GM18951 (cell line): ENCODE data around the gene SPI1.

Experiments used
- POLR2A ChIP-seq: IDR thresholded peaks from 4 replicates; pipeline ENCODE4 v1.6.1; 2011; ENCODE audit warnings: mild to moderate bottlenecking; ENCODE audit not compliant: insufficient read length, insufficient read depth; ENCODE audit errors: extremely low read depth
- in situ Hi-C: fragments of 300-500 bp; cut with MboI; formaldehyde crosslinking; loops from one replicate; pipeline ENCODE4 v1.12.0; 2022; ENCODE audit warnings: low sequenced_read_pairs, mixed read lengths, inconsistent platforms; ENCODE audit not compliant: unreplicated experiment

SPI1 gene

DNA sequence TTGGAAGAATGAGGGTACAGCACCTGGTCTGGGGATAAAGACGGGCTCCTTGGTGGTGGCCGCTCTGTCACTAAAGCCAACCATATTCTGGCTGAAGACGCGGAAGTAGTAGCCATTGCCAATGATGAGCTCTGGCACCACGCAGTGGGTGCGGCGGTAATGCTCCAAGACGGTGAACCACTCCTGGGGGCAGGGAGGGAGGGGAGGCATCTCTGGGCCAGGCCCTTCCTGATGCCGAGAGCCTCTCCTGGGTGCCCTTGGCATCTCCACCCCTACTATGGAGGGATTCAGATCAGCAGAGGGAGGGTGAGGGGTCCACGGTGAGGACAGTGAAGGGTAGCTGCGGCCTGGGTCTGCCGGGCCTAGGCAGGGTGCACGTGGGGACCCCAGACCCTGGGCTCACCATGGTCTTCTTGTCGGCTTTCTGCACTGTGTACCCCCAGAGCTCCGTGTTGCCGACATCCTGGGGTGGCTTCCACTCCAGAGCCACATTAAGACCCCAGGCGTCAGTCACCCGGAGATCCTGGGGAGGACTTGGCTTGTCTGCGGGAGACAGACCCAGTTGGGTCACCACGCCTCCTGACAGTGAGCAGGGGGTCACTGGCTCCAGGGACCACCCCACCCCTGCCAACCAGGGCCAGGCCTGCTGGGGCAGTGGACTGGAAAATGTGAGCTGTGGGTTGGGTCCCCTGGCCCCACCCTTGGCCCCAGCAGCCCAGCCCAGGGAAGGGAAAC, 45.4 kb downstream of the SPI1 start:
- no peak for TF ChIP-seq POLR2A
- in situ Hi-C loops: no loop called here

DNA sequence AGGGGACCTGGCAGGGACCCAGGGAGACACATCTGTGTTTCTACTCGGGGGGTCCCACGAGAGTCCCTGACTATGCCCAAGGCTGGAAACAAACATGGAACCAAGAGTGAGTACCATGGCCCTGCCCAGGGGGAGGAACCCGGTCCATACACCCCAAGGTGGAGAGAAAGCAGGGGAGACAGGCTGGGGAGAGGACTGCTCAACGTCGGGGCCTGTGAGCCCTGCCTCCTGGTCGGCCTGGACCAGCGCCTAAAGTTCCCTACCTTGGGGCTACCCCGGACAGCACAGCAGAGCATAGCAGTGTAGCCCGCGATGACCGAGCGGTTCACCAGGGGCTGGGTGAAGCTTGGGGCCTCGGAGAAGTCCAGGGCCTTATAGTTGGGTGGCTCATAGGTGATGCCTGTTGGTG, 46.0 kb downstream of the SPI1 start:
- in situ Hi-C loops: no loop called here
- TF ChIP-seq POLR2A: no peak

DNA sequence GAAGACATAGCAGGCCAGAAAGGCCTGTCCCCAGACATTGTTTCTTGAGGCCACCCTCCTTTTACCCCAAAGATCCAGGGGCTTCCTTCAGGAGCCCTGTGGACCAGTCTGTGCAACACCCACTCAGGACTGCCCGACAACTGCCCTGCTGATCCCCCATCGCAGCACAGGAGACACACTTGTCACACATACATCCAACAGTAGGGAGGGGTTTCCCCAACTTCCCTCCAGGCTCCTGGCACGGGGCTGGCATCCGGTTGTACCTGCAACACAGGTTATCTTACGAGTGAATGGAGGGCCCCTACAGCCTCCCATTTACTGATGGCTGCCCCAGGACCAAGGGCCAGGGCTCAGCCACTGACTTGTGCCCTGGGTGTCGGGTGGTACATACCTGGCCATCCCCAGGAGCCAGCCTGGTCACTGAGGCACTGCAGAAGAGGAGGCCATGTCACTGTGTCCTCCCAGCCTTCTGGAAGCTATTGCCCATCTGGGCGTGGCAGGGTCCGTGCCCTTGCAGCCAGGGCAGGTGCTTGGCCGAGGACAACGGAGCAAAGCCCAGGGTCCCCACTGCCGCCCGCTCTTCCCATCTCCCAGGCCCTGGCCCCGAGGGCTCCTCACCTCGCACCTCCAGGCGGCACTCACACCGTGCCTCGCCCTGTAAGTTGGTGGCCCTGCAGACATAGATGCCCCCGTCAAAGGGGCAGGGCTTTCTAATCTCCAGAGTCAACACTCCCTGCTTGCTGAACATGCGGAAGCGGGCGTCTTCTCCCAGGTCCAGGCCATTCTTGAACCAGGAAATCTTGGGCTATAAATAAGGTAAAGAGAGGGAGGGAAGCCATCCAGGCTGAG, 46.7 kb downstream of the SPI1 start:
- TF ChIP-seq POLR2A: no peak
- in situ Hi-C loops: no loop called here

GRCh38 chr11:47329987-47330931, 48.1 kb downstream of the SPI1 start:
- TF ChIP-seq POLR2A: no peak
- in situ Hi-C loops: no loop called here

DNA sequence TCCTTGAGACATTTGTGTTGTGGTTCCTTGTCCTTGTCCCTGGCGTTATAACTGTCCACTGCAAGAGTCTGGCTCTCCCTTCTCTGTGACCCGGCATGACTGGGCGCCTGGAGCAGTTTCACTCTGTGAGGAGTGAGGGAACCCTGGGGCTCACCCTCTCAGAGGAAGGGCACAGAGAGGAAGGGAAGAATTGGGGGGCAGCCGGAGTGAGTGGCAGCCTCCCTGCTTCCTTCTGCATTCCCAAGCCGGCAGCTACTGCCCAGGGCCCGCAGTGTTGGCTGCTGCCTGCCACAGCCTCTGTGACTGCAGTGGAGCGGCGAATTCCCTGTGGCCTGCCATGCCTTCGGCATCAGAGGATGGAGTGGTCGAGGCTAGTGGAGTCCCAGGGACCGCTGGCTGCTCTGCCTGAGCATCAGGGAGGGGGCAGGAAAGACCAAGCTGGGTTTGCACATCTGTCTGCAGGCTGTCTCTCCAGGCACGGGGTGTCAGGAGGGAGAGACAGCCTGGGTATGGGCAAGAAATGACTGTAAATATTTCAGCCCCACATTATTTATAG, 48.8 kb downstream of the SPI1 start:
- in situ Hi-C loops: no loop called here
- no peak for TF ChIP-seq POLR2A

GRCh38 chr11:47328449-47329390, 49.6 kb downstream of the SPI1 start:
- in situ Hi-C loops: no loop called here
- TF ChIP-seq POLR2A: no peak

DNA sequence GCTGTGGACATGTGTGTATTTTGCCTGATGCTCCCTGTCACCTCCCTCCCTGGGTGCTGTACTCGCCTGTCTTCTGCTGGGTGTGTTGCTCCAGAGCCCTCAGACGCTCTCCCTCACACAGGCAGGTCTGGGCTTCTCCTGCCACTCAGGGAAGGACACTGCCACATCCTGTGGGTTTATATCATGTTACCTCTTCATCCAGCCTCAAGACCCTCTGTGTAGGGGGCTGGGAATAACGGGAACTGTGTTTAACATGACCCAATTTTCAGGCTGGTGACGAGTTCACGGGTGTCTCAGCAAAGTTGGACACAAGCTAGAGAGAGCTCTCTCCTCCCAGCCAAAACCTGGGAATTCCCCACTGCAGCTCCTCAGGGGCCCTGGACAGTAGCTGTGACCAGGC, 50.4 kb downstream of the SPI1 start:
- in situ Hi-C loops: no loop called here
- TF ChIP-seq POLR2A: no peak

DNA sequence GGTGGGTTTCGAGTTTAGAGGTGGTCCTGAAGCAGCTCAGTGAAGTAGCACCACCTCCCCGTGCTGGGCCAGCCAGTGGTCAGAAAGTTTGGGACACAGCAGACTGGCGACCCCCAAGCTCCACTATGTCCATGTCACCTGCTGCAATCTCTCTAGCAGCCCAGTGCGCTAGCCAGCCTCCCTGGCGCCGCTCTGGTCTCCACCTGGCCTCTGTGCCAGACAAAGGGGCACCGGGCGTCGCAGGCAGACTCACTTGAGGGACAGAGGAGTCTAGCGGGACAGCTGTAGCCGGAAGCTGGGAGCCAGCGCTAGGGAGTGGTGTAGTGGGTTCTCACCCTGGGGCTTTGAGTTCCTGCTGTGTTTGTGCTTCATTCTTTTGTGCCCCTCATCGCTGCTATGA, 51.3 kb downstream of the SPI1 start:
- in situ Hi-C loops: no loop called here
- no peak for TF ChIP-seq POLR2A

- TF ChIP-seq POLR2A: no peak
- in situ Hi-C loops: no loop called here
Observed at GRCh38 chr11:47326198-47326597, 52.1 kb downstream of the SPI1 start.

DNA sequence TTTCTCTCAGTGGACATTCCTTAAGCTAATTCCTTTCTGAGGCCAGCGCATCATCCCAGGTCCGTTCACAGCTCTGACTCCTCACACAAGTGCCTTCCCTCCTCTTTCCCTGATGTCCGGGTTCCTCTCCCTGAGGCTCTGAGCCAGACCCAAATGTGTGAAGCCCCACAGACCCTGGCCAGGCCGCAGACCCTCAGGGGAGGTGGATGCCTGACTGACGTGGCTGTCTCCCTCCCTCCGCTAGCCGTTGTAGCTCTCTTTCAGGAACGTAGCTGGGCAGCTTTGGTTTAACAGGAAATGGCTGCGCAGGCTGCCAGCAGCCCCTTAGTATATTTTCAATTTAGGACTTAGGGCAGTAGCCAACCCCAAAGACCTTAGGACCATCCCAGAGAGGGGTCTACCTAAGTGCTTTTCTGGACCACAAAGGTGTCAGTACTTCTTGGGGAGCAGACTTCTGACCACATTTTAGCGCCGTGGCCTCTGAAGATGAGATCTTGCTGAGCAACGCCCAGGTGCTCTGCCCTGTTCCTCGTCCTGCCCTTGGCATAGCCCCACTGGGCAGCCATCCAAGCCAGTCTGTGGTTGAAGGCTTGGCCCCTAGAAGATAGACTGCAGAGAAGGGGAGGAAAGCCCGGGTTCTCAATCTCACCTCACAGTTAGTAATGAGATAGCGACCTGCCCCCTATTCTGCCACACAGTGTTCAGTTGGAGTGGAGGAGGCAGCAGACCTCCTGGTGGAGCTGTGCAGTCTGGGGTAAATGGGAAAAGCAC, 52.9 kb downstream of the SPI1 start:
- no peak for TF ChIP-seq POLR2A
- in situ Hi-C loops: no loop called here

DNA sequence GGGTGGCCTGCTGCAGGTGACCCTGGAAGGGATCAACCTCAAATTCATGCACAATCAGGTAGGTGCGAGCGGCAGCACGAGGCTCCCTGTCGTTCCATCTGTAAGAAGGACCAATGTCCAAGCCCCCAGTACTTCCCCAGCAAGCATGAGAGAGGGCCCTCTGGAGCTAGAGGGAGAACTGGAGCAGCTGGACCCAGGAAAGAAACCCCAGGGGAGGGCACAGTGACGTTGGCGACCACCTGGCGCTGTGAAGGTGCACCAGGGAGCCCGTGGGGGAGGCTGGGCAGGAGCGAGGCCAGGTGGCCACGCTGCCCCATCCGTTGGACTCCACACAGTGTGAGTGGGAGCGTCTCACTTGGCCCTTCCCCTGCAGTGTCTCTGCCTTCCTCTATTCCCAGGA, 53.8 kb downstream of the SPI1 start:
- in situ Hi-C loops: no loop called here

More for the DNA sequence above, 53.8 kb downstream of the SPI1 start:
- TF ChIP-seq POLR2A: no peak
